Measurements from ENCODE around the gene PLEKHG4. TPM values are rescaled to one million over a fixed set of nuclear protein-coding genes. Genes with fewer than 3 reads are reported as not detected.

Gene PLEKHG4
- total RNA-seq, 2 experiments from 2014 or later: 17.3 to 20.8 TPM

DNA sequence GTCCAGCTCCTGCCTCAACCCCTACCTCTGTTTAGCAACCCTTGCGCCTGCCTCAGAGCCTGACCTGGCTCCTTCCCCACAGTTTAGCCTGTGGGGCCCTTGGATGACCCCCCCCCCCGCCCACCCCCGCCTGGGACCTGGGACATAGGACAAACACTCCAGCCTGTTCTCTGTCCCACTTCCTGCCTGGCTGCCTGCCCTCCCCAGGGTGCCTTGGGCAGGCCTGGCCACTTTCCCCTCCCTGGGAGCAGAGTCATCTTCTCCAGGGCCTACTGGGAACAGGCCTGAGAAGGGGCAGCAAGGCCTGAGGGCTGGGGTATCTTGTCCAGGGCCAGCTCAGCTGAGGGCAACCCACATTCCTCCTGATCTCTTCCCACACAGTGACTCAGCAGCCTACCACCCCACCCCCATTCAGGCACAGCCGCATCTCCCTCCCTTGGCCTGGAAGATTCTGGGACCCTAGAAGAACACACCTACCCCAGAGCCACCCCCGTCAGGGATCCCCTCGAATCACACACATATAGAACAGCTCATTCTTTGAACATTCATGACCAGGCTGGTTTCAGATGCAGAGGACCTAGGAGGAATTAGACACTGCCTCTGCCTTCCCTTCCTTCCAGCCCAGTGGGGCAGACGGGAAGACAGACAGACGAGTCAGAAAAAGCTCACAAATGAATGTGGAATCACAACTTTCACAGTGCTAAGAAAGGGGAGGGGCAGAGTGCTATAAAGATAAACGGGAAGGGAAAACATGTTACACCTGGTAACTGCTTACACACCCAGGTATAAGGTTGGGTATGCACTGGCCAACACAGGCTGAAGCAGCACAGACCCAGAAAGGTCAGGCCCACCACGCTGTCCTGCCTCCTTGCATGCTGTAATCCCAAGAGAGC is 38.1 kb upstream of the PLEKHG4 start:
- H3K27me3 Mint-ChIP-seq: no peaks in the 10 kb centered on the region
- ChIA-PET CTCF (interaction anchor here (1.4 kb wide), 1 partner anchor 14 kb away, joined by 8 read pairs; the partner anchor contains the start of gene TMEM208), POLR2A (interaction anchor here (0.9 to 10.0 kb wide), 2 partner anchors 11 to 58 kb away, joined by 3 to 123 read pairs; partner anchors contain the start of genes MATCAP1 and TMEM208)
- ATAC-seq (no peak), DNase-seq (no peak)
- H3K27ac Mint-ChIP-seq: peak overlapping the region; percentile 67
- TF ChIP-seq, protein P1, sequence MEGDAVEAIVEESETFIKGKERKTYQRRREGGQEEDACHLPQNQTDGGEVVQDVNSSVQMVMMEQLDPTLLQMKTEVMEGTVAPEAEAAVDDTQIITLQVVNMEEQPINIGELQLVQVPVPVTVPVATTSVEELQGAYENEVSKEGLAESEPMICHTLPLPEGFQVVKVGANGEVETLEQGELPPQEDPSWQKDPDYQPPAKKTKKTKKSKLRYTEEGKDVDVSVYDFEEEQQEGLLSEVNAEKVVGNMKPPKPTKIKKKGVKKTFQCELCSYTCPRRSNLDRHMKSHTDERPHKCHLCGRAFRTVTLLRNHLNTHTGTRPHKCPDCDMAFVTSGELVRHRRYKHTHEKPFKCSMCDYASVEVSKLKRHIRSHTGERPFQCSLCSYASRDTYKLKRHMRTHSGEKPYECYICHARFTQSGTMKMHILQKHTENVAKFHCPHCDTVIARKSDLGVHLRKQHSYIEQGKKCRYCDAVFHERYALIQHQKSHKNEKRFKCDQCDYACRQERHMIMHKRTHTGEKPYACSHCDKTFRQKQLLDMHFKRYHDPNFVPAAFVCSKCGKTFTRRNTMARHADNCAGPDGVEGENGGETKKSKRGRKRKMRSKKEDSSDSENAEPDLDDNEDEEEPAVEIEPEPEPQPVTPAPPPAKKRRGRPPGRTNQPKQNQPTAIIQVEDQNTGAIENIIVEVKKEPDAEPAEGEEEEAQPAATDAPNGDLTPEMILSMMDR (IDR thresholded peaks at IDR 0.05): no peak
- peaks cover 20% of the 10 kb centered on the region for H3K36me3 Mint-ChIP-seq (ENCODE audit: low read depth)
- intact Hi-C loops (cut with micrococcal nuclease): no loop called here
- H3K4me3 Mint-ChIP-seq: no peak overlapping the region
- no peaks in the 10 kb centered on the region for H3K9me3 Mint-ChIP-seq
- peaks cover 33% of the 10 kb centered on the region for H3K4me1 Mint-ChIP-seq (ENCODE audit: low read depth)

DNA sequence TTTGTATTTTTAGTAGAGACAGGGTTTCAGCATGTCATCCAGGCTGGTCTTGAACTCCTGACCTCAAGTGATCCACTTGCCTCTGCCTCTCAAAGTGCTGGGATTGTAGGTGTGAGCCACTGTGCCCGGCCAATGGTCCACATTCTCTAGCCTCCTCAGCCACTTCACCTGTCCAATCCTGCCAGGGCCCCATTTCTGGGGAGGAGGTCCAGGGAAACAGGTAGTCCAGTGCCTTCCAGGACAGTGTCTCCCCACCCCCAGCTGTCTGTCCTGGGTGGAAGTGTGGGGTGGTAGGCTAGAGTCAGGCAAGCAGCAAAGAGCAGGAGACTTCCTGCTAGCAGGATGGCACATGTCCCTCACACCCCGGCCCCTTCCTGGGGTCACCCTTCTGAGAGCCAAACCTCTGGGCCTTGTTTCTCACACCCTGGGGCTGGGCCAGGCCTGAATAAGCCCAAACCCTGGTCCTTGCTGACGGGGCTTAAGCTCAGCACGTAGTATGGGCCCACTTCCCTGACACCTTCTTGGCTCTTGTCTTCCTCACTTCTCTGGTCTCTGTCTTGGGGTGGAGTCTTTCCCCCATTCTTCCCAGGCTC is 37.1 kb upstream of the PLEKHG4 start:
- ChIA-PET POLR2A (interaction anchor here (1.2 to 10.0 kb wide), 2 partner anchors 12 to 48 kb away, joined by 3 to 123 read pairs; partner anchors contain the start of gene TMEM208), CTCF (interaction anchor here (1.0 to 1.4 kb wide), 2 partner anchors 15 to 57 kb away, joined by 3 to 8 read pairs; partner anchors contain the start of gene TMEM208)
- Mint-ChIP-seq H3K9me3 (no peaks in the 10 kb centered on the region), H3K36me3 (ENCODE audit: low read depth) (peaks cover 13% of the 10 kb centered on the region), H3K4me1 (ENCODE audit: low read depth) (peaks cover 33% of the 10 kb centered on the region), H3K4me3 (no peak overlapping the region), H3K27ac (peak overlapping the region; percentile 55), H3K27me3 (no peaks in the 10 kb centered on the region)
- ATAC-seq: no peak
- intact Hi-C loops (cut with micrococcal nuclease): no loop called here
- TF ChIP-seq, protein P1 (IDR thresholded peaks at IDR 0.05): no peak
- DNase-seq: no peak

DNA sequence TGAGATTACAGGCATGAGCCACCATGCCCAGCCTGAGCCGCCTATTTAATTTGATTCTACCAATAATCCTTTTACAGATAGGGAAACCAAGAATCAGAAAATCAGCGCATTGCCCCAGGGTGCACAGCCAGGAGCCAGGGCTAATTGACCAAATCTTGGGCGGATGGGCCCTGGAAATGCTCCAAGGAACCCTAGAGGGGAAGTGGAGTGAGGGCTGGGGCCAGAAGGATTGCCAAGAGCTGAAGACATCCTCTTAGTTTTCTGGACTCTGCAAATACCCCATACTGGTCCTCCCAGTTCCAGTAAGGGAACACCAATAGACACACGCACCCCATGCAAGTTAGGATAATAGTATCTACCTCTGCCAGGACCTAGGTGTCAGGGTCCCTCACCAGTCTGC is 35.9 kb upstream of the PLEKHG4 start:
- H3K9me3 Mint-ChIP-seq: no peaks in the 10 kb centered on the region
- TF ChIP-seq, protein P1 (IDR thresholded peaks at IDR 0.05): no peak
- H3K4me1 Mint-ChIP-seq (ENCODE audit: low read depth): peaks cover 42% of the 10 kb centered on the region
- ATAC-seq: no peak
- POLR2A ChIA-PET: interaction anchor here (1.2 to 10.0 kb wide), 5 partner anchors 13 to 56 kb away, joined by 3 to 123 read pairs (median 4); partner anchors contain the start of gene TMEM208
- DNase-seq: no peak
- no peaks in the 10 kb centered on the region for H3K27me3 Mint-ChIP-seq
- intact Hi-C loops (cut with micrococcal nuclease): no loop called here
- H3K4me3 Mint-ChIP-seq: no peak overlapping the region
- peaks cover 2% of the 10 kb centered on the region for H3K36me3 Mint-ChIP-seq (ENCODE audit: low read depth)
- peak overlapping the region; percentile 87 for H3K27ac Mint-ChIP-seq
- CTCF ChIA-PET: interaction anchor here (0.9 to 2.6 kb wide), 4 partner anchors 17 to 68 kb away, joined by 3 to 13 read pairs (median 3); partner anchors contain the start of gene TMEM208

DNA sequence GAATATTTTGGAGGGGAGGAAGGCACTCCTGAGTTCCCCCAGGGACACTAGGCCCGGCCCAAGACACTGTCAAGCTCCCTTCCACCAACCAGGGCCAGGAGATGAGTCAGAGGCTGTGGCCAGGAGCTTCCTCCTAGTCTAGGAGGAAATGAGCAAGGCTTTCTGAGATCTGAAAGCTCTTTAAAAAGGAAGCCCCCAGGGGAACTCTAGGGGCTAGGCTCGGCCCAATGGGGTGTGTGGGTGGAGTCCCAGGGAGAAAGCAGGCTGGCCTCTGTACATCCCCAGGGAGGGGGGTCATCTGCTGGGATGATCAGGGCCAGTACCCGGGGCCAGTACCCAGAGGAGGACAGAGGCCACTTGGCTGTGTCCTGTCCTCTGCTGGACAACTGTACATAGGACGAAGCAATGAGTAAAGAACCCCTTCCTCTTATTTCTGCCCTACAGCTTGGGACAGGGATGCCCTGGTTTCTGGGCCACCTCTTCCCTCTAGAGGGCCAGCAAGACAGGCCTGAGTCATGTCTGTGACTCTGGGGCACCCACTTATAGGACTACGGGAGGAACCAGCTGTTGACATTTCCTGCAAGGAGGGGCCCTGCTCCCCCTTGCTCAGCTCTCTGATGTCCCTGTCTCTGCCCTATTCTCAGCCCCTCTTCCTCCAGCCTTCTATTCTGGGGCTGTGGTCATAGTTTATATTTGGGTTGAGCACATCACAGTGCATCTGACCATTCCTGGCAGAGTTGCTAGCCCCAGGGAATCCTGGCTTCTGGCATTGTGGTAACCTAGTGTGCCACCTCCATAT is 34.7 kb upstream of the PLEKHG4 start:
- peaks cover 46% of the 10 kb centered on the region for H3K4me1 Mint-ChIP-seq (ENCODE audit: low read depth)
- peaks cover 2% of the 10 kb centered on the region for H3K36me3 Mint-ChIP-seq (ENCODE audit: low read depth)
- ChIA-PET POLR2A (interaction anchor here (0.6 to 10.0 kb wide), 7 partner anchors 14 to 84 kb away, joined by 3 to 123 read pairs (median 4); partner anchors contain the start of gene TMEM208), CTCF (interaction anchor here (0.6 to 2.6 kb wide), 17 partner anchors 15 to 318 kb away, joined by 3 to 13 read pairs (median 4); partner anchors contain the start of genes ATP6V0D1, CTCF, PLEKHG4 and TMEM208)
- no peaks in the 10 kb centered on the region for H3K9me3 Mint-ChIP-seq
- TF ChIP-seq, protein P1 (IDR thresholded peaks at IDR 0.05): no peak
- H3K4me3 Mint-ChIP-seq: peak overlapping the region; percentile 89
- intact Hi-C loops (cut with micrococcal nuclease): loop anchor here (2.0 kb wide), 1 partner anchor 52 kb away; the partner anchor contains the start of gene E2F4
- peak; percentile 95 for DNase-seq
- H3K27me3 Mint-ChIP-seq: no peaks in the 10 kb centered on the region
- ATAC-seq: peak; percentile 64
- H3K27ac Mint-ChIP-seq: peak overlapping the region; percentile 87

Measured in activated CD8-positive, alpha-beta T cell treated with anti-CD3 and anti-CD28 coated beads for 36 hours (primary cell).